Measurements from ENCODE around the gene PRXL2A.

PRXL2A gene

GRCh38 chr10:80457554-80458262 is 49.4 kb downstream of the PRXL2A start:
- Histone ChIP-seq H3K9me3 (replicated peaks; ENCODE audit: low read length) (no peaks in the 10 kb centered on the region), H3K36me3 (ENCODE audit: insufficient read depth, low read length) (no peaks in the 10 kb centered on the region), H3K4me3 (ENCODE audit: low read length) (no peak overlapping the region), H3K27me3 (ENCODE audit: control insufficient read depth, insufficient read depth, low read length) (no peaks in the 10 kb centered on the region), H3K9ac (ENCODE audit: low read depth, low read length) (no peak overlapping the region), H3K4me2 (ENCODE audit: low read length) (no peak overlapping the region), H3K4me1 (ENCODE audit: control insufficient read depth, insufficient read depth, low read length) (peaks cover 44% of the 10 kb centered on the region)

GRCh38 chr10:80458263-80458625 is 49.9 kb downstream of the PRXL2A start:
- no peak overlapping the region for H3K4me3 ChIP-seq (ENCODE audit: low read length)
- no peaks in the 10 kb centered on the region for H3K36me3 ChIP-seq (ENCODE audit: insufficient read depth, low read length)
- no peak overlapping the region for H3K9ac ChIP-seq (ENCODE audit: low read depth, low read length)
- H3K27me3 ChIP-seq (ENCODE audit: control insufficient read depth, insufficient read depth, low read length): no peaks in the 10 kb centered on the region
- peaks cover 49% of the 10 kb centered on the region for H3K4me1 ChIP-seq (ENCODE audit: control insufficient read depth, insufficient read depth, low read length)
- H3K9me3 ChIP-seq (replicated peaks; ENCODE audit: low read length): no peaks in the 10 kb centered on the region
- H3K4me2 ChIP-seq (ENCODE audit: low read length): no peak overlapping the region

- H3K4me2 ChIP-seq (ENCODE audit: low read length): no peak overlapping the region
- peaks cover 50% of the 10 kb centered on the region for H3K4me1 ChIP-seq (ENCODE audit: control insufficient read depth, insufficient read depth, low read length)
- no peaks in the 10 kb centered on the region for H3K27me3 ChIP-seq (ENCODE audit: control insufficient read depth, insufficient read depth, low read length)
- no peak overlapping the region for H3K4me3 ChIP-seq (ENCODE audit: low read length)
- no peaks in the 10 kb centered on the region for H3K36me3 ChIP-seq (ENCODE audit: insufficient read depth, low read length)
- H3K9me3 ChIP-seq (replicated peaks; ENCODE audit: low read length): no peaks in the 10 kb centered on the region
- H3K9ac ChIP-seq (ENCODE audit: low read depth, low read length): no peak overlapping the region
Observed at GRCh38 chr10:80458638-80459037, 50.3 kb downstream of the PRXL2A start.

GRCh38 chr10:80459047-80459865 is 50.9 kb downstream of the PRXL2A start:
- Histone ChIP-seq H3K4me3 (ENCODE audit: low read length) (no peak overlapping the region), H3K9me3 (replicated peaks; ENCODE audit: low read length) (no peaks in the 10 kb centered on the region), H3K4me1 (ENCODE audit: control insufficient read depth, insufficient read depth, low read length) (peaks cover 50% of the 10 kb centered on the region), H3K36me3 (ENCODE audit: insufficient read depth, low read length) (no peaks in the 10 kb centered on the region), H3K27me3 (ENCODE audit: control insufficient read depth, insufficient read depth, low read length) (no peaks in the 10 kb centered on the region), H3K9ac (ENCODE audit: low read depth, low read length) (peak overlapping the region; percentile 60), H3K4me2 (ENCODE audit: low read length) (peak overlapping the region; percentile 12)

- Histone ChIP-seq H3K4me1 (ENCODE audit: control insufficient read depth, insufficient read depth, low read length) (peaks cover 57% of the 10 kb centered on the region), H3K4me3 (ENCODE audit: low read length) (no peak overlapping the region)
Observed at GRCh38 chr10:80460399-80461207, 52.3 kb downstream of the PRXL2A start.

GRCh38 chr10:80461208-80462183 is 53.1 kb downstream of the PRXL2A start:
- Histone ChIP-seq H3K4me2 (ENCODE audit: low read length) (no peak overlapping the region), H3K9ac (ENCODE audit: low read depth, low read length) (no peak overlapping the region), H3K36me3 (ENCODE audit: insufficient read depth, low read length) (no peaks in the 10 kb centered on the region), H3K9me3 (replicated peaks; ENCODE audit: low read length) (no peaks in the 10 kb centered on the region), H3K4me1 (ENCODE audit: control insufficient read depth, insufficient read depth, low read length) (peaks cover 57% of the 10 kb centered on the region), H3K27me3 (ENCODE audit: control insufficient read depth, insufficient read depth, low read length) (no peaks in the 10 kb centered on the region), H3K4me3 (ENCODE audit: low read length) (no peak overlapping the region)

More at GRCh38 chr10:80460399-80461207, 52.3 kb downstream of the PRXL2A start:
- Histone ChIP-seq H3K4me2 (ENCODE audit: low read length) (no peak overlapping the region), H3K9me3 (replicated peaks; ENCODE audit: low read length) (no peaks in the 10 kb centered on the region), H3K27me3 (ENCODE audit: control insufficient read depth, insufficient read depth, low read length) (no peaks in the 10 kb centered on the region), H3K36me3 (ENCODE audit: insufficient read depth, low read length) (no peaks in the 10 kb centered on the region), H3K9ac (ENCODE audit: low read depth, low read length) (no peak overlapping the region)

- no peak overlapping the region for H3K4me3 ChIP-seq (ENCODE audit: low read length)
- peak overlapping the region; percentile 7 for H3K4me2 ChIP-seq (ENCODE audit: low read length)
- no peak overlapping the region for H3K9ac ChIP-seq (ENCODE audit: low read depth, low read length)
Observed at GRCh38 chr10:80462299-80462980, 54.1 kb downstream of the PRXL2A start.

GRCh38 chr10:80462981-80463741 is 54.8 kb downstream of the PRXL2A start:
- Histone ChIP-seq H3K9ac (ENCODE audit: low read depth, low read length) (no peak overlapping the region), H3K4me3 (ENCODE audit: low read length) (no peak overlapping the region), H3K4me1 (ENCODE audit: control insufficient read depth, insufficient read depth, low read length) (peaks cover 57% of the 10 kb centered on the region), H3K27me3 (ENCODE audit: control insufficient read depth, insufficient read depth, low read length) (no peaks in the 10 kb centered on the region), H3K9me3 (replicated peaks; ENCODE audit: low read length) (no peaks in the 10 kb centered on the region), H3K4me2 (ENCODE audit: low read length) (peak overlapping the region; percentile 7), H3K36me3 (ENCODE audit: insufficient read depth, low read length) (no peaks in the 10 kb centered on the region)

More at GRCh38 chr10:80462299-80462980, 54.1 kb downstream of the PRXL2A start:
- Histone ChIP-seq H3K4me1 (ENCODE audit: control insufficient read depth, insufficient read depth, low read length) (peaks cover 57% of the 10 kb centered on the region), H3K36me3 (ENCODE audit: insufficient read depth, low read length) (no peaks in the 10 kb centered on the region), H3K27me3 (ENCODE audit: control insufficient read depth, insufficient read depth, low read length) (no peaks in the 10 kb centered on the region), H3K9me3 (replicated peaks; ENCODE audit: low read length) (no peaks in the 10 kb centered on the region)

- Histone ChIP-seq H3K4me1 (ENCODE audit: control insufficient read depth, insufficient read depth, low read length) (peaks cover 51% of the 10 kb centered on the region), H3K4me3 (ENCODE audit: low read length) (no peak overlapping the region), H3K27me3 (ENCODE audit: control insufficient read depth, insufficient read depth, low read length) (no peaks in the 10 kb centered on the region), H3K4me2 (ENCODE audit: low read length) (no peak overlapping the region), H3K9ac (ENCODE audit: low read depth, low read length) (no peak overlapping the region), H3K9me3 (replicated peaks; ENCODE audit: low read length) (no peaks in the 10 kb centered on the region), H3K36me3 (ENCODE audit: insufficient read depth, low read length) (no peaks in the 10 kb centered on the region)
Observed at GRCh38 chr10:80463868-80464267, 55.5 kb downstream of the PRXL2A start.

Data from skeletal muscle satellite cell (primary cell).